Stimulated activated CD4-positive, alpha-beta T cell treated with anti-CD3 and anti-CD28 coated beads, Interleukin-12 subunit alpha, Interleukin-12 subunit beta, amount 100 ng/mL, for 4 hours (primary cell): Measurements from ENCODE around the gene FBN1.

Experiments used
- DNase-seq: peaks from one replicate; pipeline ENCODE4 v3.0.0-alpha.2; 2020

FBN1 gene

GRCh38 chr15:48617619-48618018 lies 27.9 kb downstream of the FBN1 start:
- DNase-seq, result no peak

DNA sequence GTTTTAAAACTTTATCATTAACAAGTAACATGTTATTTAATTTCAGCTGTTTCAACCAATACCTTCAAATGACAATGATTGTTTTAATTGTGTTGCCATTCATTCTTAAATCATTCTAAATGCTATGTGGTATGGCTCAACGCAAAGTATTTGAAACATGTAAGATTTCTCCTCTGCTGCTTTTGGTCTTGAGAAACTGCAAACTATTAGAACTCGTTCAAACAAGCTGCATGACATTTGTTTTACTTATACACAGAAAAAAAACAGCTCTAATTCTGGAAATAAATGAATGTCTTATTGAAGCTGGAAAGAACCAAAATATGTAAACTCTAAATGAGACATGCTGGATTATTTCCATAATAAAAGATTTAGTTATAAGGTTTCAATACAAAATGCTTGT lies 29.3 kb downstream of the FBN1 start:
- DNase-seq, result no peak

GRCh38 chr15:48614051-48614450 lies 31.5 kb downstream of the FBN1 start:
- no peak for DNase-seq

DNA sequence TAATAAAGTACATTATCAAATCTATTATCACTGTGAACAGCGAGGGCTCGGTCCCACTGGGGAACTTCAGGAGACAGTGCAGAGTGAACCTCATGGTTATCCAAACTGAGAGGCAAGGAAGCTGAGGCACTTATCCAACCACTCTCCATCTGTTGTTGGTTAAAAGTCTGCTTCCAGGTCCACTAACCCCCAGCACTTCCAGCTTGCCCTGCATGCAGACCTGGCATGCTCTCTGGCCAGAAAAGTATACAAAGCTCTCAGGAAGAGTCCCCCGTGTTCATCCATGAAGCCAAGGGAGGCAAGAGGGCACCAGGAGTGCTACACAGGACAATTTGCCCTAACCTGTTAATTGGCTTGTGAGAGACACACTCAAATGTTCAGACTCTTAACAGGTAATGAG lies 36.0 kb downstream of the FBN1 start:
- no peak for DNase-seq

DNA sequence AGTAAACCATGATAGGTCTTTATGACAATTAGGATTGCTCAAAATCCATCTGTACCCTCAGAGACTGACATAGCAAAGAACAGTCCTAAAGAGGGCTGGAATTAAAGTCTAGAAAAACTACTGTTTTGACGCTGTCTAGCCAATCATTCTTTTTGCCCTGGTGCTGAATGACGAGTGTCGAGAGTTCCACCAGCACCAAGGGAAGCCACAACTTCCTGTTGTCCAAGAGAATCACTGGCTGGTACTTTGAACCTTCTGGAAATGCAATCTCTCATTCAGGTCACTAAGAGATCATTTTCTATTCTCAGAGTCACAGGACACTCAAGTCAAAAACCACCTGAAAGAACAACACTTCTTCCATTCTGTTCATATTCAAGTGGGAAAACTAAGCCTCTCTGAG lies 37.7 kb downstream of the FBN1 start:
- DNase-seq, result no peak

DNA sequence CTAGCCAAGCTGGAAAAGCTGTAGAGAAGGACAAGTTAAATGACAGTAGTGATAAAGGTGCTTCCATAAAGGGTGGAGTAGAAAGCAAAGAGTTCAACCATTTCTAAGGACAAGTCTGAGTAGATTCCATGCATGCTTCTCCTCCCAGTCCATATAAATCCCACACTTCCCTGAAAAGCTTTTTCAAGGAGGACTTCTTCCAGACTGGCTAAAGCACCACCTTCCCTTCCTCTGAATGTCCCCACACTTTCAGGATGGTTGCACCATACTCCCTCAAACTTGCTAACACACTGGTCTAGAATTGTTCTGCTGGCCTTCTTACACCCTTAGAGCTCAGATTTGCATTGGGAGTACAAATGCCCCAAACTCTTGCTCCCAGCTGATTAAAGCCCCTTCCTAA lies 40.9 kb downstream of the FBN1 start:
- no peak for DNase-seq

DNA sequence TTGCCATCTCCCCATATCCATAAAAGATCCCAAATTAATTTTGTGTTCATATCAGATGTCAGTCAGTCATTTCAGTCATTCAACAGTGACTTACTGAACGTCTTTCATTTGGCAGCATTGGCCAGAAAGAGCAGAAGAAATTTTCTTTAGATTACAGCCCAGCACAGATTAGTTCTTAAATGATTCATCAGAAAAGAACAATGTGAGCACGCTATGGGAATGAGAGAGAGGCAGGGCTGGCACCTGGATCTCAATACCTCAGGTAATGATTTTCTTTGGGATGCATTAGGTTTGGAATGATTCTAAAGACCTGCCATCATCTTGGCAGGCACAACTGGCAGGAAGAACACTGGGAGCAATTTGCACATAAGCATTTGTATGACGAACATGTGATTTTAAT lies 41.6 kb downstream of the FBN1 start:
- DNase-seq, result no peak

- no peak for DNase-seq
These were observed 42.4 kb downstream of the FBN1 start for GRCh38 chr15:48603123-48603500.

DNA sequence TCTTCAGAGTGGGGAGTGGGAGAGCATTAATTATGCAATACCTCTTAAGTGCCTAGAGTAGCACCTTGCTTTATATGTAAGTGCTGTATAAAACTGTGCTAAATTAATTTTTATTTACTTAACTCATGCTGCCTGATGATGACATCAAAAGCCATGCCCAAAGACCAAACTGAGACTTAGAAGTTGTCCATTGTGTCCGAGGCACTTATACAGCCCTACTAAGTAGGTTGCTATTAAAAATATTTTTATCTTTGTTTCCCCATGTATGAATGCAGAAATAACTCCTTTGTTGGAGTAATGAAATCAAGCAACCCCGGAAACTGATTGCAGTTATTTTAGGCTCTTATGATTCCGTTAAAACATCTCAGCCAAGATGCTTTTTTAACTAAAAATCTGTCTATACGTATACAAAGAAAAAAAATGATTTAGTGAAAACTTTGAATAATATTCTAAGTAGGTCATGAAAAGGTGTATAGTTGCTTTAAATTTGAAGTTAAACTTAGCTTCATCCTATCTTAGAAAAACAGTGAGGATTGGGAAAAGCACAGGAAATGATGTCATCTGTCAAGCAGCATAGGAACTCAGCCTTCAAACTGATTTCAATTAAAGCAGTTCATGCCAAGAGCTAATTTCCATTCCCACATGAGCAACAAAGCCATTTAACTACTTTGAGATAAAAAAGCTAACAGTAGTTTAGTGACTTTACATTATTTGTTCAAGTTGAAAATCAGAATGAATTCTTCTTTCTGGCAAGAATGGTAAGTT lies 43.0 kb downstream of the FBN1 start:
- no peak for DNase-seq

- DNase-seq, result no peak
These were observed 44.4 kb downstream of the FBN1 start for GRCh38 chr15:48601095-48601494.

DNA sequence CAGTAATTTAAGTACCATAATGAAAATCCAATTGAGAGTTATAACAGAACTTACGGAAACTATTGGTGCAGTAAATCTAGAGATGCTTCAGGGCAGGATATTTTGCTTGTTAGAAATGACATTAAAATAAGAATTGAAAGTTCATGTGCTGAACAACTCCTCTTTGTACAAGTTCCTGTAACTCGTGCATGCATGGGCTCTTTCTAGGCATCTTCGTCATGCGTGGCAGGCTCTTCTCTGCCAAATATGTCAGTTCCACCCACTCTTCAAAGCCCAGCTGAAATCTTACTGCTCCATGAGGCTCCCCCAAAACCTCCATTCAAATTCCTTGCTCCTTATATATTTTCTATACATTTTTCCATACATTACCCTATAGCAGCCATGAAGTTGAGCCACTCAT lies 48.7 kb downstream of the FBN1 start:
- DNase-seq, result no peak

GRCh38 chr15:48596415-48596814 lies 49.1 kb downstream of the FBN1 start:
- no peak for DNase-seq

- no peak for DNase-seq
These were observed 49.5 kb downstream of the FBN1 start for GRCh38 chr15:48595981-48596380.

- no peak for DNase-seq
These were observed 52.6 kb downstream of the FBN1 start for GRCh38 chr15:48592933-48593332.

DNA sequence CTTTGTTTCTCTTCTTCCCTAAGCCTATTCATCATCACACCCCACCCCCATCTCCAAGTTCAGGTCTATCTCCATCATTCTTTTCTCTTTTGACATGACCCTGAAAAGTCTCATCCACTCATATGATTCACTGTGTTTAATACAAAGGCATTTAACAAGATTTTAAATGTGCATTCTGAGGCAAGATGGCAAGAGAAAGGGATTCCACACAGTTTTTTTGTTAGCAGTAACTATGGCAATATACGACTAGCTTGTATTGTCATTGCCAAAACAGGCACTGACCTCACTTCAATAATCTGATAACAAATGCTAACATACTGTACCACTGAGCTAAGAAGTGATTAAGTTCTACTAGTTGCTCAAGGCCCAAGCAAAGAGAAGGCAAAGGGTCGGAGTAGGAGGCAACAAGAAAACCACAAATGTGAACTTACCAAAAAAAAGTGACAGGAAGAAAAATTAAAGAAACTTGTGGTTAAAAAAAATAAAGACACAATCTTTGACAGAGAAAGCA lies 53.2 kb downstream of the FBN1 start:
- no peak for DNase-seq

DNA sequence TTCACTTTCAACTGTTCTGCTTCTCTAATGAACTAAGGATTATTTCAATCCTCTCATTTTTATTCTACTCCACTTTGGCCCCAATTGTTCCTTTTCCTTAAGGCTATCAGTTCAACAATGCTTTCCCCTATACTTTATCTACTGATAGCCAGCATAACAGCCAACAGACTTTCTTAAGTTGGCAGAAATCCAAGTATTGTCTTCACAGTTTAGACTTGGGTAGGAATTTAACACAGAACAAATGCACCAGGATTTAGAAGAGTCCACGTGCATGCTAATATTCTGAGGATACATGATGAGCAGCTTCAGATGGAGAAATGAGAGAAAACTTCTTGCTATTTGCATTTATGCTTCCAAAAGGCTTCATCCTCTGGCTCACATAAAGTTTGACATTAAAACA lies 54.8 kb downstream of the FBN1 start:
- no peak for DNase-seq

GRCh38 chr15:48584812-48585563 lies 60.5 kb downstream of the FBN1 start:
- no peak for DNase-seq

DNA sequence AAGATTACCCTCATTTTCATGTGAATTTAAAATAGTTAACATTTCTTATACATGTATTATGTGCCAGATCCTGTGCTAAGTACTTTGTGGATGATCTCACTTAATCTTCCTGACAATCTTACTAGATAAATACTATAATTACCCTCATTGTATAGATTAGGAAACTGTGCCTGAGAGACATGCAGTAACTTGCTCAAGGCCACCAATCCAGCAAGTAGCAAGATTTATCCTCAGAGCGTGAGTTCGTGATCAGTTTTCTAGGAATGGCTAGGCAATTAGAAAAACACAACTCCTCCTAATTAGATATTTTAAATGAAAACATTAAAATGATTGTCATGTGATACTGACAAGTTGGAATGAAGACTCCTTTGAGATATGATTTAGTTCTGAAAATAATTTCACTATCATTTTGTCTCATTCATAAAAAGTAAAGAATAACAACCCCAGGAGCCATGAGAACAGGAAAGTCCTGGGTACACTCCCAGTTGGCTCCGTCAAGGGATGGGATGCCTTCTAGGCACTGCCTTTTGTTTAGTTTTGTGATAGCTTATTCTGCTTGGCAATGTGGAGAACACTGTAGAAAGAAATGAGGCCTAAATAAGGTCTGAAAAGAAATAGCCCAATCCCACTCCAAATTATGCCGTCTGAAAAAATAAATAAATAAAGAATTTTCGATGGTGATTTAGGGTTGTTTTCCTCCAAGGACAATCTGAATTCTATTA lies 61.3 kb downstream of the FBN1 start:
- DNase-seq, result no peak

- DNase-seq, result no peak
These were observed 62.9 kb downstream of the FBN1 start for GRCh38 chr15:48582452-48583247.

DNA sequence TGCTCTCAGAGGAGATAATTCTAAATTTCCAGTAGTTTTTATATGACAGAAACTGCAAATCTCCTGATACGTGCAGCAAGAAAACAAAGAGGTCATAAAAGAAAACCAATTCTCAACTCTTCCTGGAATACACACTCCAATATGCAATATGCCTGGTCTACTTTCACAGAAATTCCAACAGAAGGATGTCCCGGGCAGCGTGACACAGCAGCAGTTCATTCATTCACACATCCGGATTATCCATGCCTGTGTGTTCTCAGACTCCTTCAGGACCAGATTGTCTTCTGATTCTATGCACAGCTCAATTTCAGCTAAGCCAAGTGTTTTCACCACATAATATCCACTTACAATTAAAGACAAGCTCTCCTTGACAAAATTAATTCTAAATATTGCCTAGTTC lies 64.3 kb downstream of the FBN1 start:
- DNase-seq, result no peak

- DNase-seq, result no peak
These were observed 64.8 kb downstream of the FBN1 start for GRCh38 chr15:48580736-48581135.

GRCh38 chr15:48579945-48580671 lies 65.4 kb downstream of the FBN1 start:
- no peak for DNase-seq
